ENCODE results near the gene WDR27.

- TF ChIP-seq CTCF (IDR thresholded peaks at IDR 0.05) (peak in 1 of 3 donors; percentile 13), POLR2A (IDR thresholded peaks at IDR 0.05) (peak; percentile 37)
Measured at GRCh38 chr6:169452117-169452868, 249.5 kb downstream of the WDR27 start.
